ENCODE measurements around the gene SLC7A5.
A peak's percentile ranks its signal among the peaks of the same experiment; 100 is the strongest.
"Not testable (repeated sequence)": the region's sequence is repeated elsewhere in the genome, so short reads cannot be mapped to it uniquely, and the experiment has no call there.

- TF ChIP-seq, protein P1, sequence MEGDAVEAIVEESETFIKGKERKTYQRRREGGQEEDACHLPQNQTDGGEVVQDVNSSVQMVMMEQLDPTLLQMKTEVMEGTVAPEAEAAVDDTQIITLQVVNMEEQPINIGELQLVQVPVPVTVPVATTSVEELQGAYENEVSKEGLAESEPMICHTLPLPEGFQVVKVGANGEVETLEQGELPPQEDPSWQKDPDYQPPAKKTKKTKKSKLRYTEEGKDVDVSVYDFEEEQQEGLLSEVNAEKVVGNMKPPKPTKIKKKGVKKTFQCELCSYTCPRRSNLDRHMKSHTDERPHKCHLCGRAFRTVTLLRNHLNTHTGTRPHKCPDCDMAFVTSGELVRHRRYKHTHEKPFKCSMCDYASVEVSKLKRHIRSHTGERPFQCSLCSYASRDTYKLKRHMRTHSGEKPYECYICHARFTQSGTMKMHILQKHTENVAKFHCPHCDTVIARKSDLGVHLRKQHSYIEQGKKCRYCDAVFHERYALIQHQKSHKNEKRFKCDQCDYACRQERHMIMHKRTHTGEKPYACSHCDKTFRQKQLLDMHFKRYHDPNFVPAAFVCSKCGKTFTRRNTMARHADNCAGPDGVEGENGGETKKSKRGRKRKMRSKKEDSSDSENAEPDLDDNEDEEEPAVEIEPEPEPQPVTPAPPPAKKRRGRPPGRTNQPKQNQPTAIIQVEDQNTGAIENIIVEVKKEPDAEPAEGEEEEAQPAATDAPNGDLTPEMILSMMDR (IDR thresholded peaks at IDR 0.05): peak in 3 of 4 experiments; percentile 85 to 95 (median 91)
- not testable (repeated sequence) for TF ChIP-seq POLR2A, EP300 (IDR thresholded peaks at IDR 0.05)
Measured at GRCh38 chr16:87909203-87909935, 40.1 kb upstream of the SLC7A5 start.
